Right lobe of liver (tissue), 6 donors: ENCODE data around the gene MTERF2. TPM values are rescaled to one million over a fixed set of nuclear protein-coding genes. Genes with fewer than 3 reads are reported as not detected.
"Not testable (repeated sequence)": the region's sequence is repeated elsewhere in the genome, so short reads cannot be mapped to it uniquely, and the experiment has no call there.

Experiments
- ATAC-seq, 4 donors: fragments of 200-7000 bp; cut with Tn5 transposase; one replicate each; pipeline ENCODE4 v1.9.1; 2020; ENCODE audit warnings: mild to moderate bottlenecking in 4 of 4, moderate library complexity in 4 of 4
- DNase-seq, 3 donors: peaks; one replicate each; pipeline ENCODE4 v3.0.0-alpha.2; 2020
- H3K27ac ChIP-seq, 3 donors: fragments of 200-600 bp; one replicate each; pipeline ENCODE4 v1.8.0; 2022
- H3K27me3 ChIP-seq, 2 donors: fragments of 200-600 bp; one replicate each; pipeline ENCODE4 v1.8.0; 2022
- H3K36me3 ChIP-seq, 4 donors: fragments of 200-600 bp; sonication (generic) in 1 of 4; one replicate each; pipeline versions ENCODE4 v1.5.1 to v1.8.0; 2017 to 2022; ENCODE audit warnings: control low read depth in 1 of 4
- H3K4me1 ChIP-seq, 4 donors: fragments of 200-600 bp; sonication (generic) in 1 of 4; one replicate each; pipeline versions ENCODE4 v1.5.1 to v1.8.0; 2017 to 2022; ENCODE audit warnings: control low read depth in 1 of 4
- H3K4me3 ChIP-seq, 3 donors: fragments of 200-600 bp; one replicate each; pipeline ENCODE4 v1.8.0; 2022
- H3K9me3 ChIP-seq, 4 donors: fragments of 200-600 bp; sonication (generic) in 1 of 4; one replicate each; pipeline versions ENCODE4 v1.5.1 to v1.8.0; 2017 to 2022; ENCODE audit warnings: control low read depth in 1 of 4
- CTCF ChIP-seq, 4 donors: fragments of 200-600 bp in 3 of 4; fragments of 450-650 bp in 1 of 4; IDR thresholded peaks; one replicate each; pipeline versions ENCODE4 v1.5.1 to v1.8.0; 2016 to 2022; ENCODE audit warnings: antibody characterized with exemption in 4 of 4, mild to moderate bottlenecking in 2 of 4
- POLR2A ChIP-seq: fragments of 450-650 bp; IDR thresholded peaks from one replicate; pipeline ENCODE4 v1.6.1; 2017; ENCODE audit warnings: antibody characterized with exemption, mild to moderate bottlenecking
- WGBS: methylation state at CpG from one replicate; pipeline ENCODE4 v1.1.6; 2018; ENCODE audit warnings: low coverage, low lambda C conversion rate; ENCODE audit not compliant: insufficient coverage; ENCODE audit errors: missing lambda C conversion rate; 5-methylcytosine and 5-hydroxymethylcytosine counted together
- intact Hi-C, 2 donors: fragments of 100-400 bp; cut with DNase I; formaldehyde crosslinking; loops; one replicate each; pipeline versions ENCODE4 v1.11.2 to v1.14.1; 2022
- total RNA-seq, 6 experiments: library from RNA; depleted of rRNA in 2 of 6; stranded (reverse); fragments of >200 nt in 2 of 6; fragmentation: NEBNext Ultra II Directional in 3 of 6; extraction: Animal tissue kit (Norgen Biotek cat#: 25700) in 3 of 6; gene quantifications; one replicate each; pipeline versions ENCODE4 v1.1.0 to v1.2.4, GENCODE V29; 2016 to 2023
- donor health status: DM: no; HTN: yes; CAD: no.
- donor health status: DM: no; HTN: no; CAD: no.
- donor health status: DM: no; HTN: no; CAD: no.
- donor health status: DM: no; HTN: yes; CAD: no.
- donor health status: DM: no; HTN: yes; CAD: no.

Gene MTERF2
- total RNA-seq, 6 experiments from 2014 or later: 7.2 to 14.4 (median 12.0) TPM

- intact Hi-C loops: no loop called here
- Histone ChIP-seq H3K4me3 (no peak overlapping the region), H3K4me1 (no peaks in the 10 kb centered on the region), H3K36me3 (no peaks in the 10 kb centered on the region), H3K9me3 (no peaks in the 10 kb centered on the region), H3K27ac (no peak overlapping the region), H3K27me3 (no peaks in the 10 kb centered on the region)
- no peak for DNase-seq
- TF ChIP-seq POLR2A (no peak), CTCF (IDR thresholded peaks at IDR 0.05) (no peak)
- ATAC-seq: no peak
- 100% methylated on average over 1 of the region's 1 CpG for WGBS
Observed at GRCh38 chr12:107012736-107013425, 25.9 kb upstream of the MTERF2 start.

- no peak overlapping the region for H3K4me3 ChIP-seq
- ATAC-seq (no peak), DNase-seq (no peak)
- no peak overlapping the region for H3K27ac ChIP-seq
- no peak for TF ChIP-seq POLR2A
- no peak for TF ChIP-seq CTCF (IDR thresholded peaks at IDR 0.05)
- intact Hi-C loops: no loop called here
- WGBS: 96% methylated on average over 2 of the region's 2 CpGs
- no peaks in the 10 kb centered on the region for H3K4me1 ChIP-seq
- no peaks in the 10 kb centered on the region for H3K36me3 ChIP-seq
- H3K9me3 ChIP-seq: no peaks in the 10 kb centered on the region
- no peaks in the 10 kb centered on the region for H3K27me3 ChIP-seq
Observed at GRCh38 chr12:107011519-107011918, 24.6 kb upstream of the MTERF2 start.

- 95% methylated on average over 4 of the region's 4 CpGs for WGBS
- Histone ChIP-seq H3K27ac (no peak overlapping the region), H3K9me3 (no peaks in the 10 kb centered on the region), H3K4me3 (no peak overlapping the region), H3K4me1 (no peaks in the 10 kb centered on the region), H3K27me3 (no peaks in the 10 kb centered on the region), H3K36me3 (no peaks in the 10 kb centered on the region)
- intact Hi-C loops: no loop called here
- TF ChIP-seq CTCF (IDR thresholded peaks at IDR 0.05) (no peak), POLR2A (no peak)
- DNase-seq (no peak), ATAC-seq (no peak)
Observed at GRCh38 chr12:107007411-107007810, 20.5 kb upstream of the MTERF2 start.

- H3K27ac ChIP-seq, H3K4me3 ChIP-seq: not testable (repeated sequence)
- WGBS: 67% methylated on average over 4 of the region's 4 CpGs
Observed at GRCh38 chr12:107002665-107003064, 15.7 kb upstream of the MTERF2 start.

GRCh38 chr12:106999446-106999845 lies 12.5 kb upstream of the MTERF2 start:
- TF ChIP-seq CTCF (IDR thresholded peaks at IDR 0.05) (no peak), POLR2A (no peak)
- DNase-seq: no peak
- Histone ChIP-seq H3K27ac (no peak overlapping the region), H3K27me3 (no peaks in the 10 kb centered on the region), H3K36me3 (no peaks in the 10 kb centered on the region), H3K4me3 (no peak overlapping the region), H3K9me3 (no peaks in the 10 kb centered on the region), H3K4me1 (no peaks in the 10 kb centered on the region)
- ATAC-seq: no peak
- intact Hi-C loops: no loop called here
- WGBS: 93% methylated on average over 6 of the region's 6 CpGs

More at GRCh38 chr12:107002665-107003064, 15.7 kb upstream of the MTERF2 start:
- H3K4me1 ChIP-seq, DNase-seq, H3K36me3 ChIP-seq, H3K27me3 ChIP-seq, ATAC-seq, intact Hi-C loops, H3K9me3 ChIP-seq: not testable (repeated sequence)
